WTC11 (cell line): ENCODE measurements around the gene TPPP3. TPM values are rescaled to one million over a fixed set of nuclear protein-coding genes. Genes with fewer than 3 reads are reported as not detected.
A peak's percentile ranks its signal among the peaks of the same experiment; 100 is the strongest.

Experiments used
- ATAC-seq: fragments of 200-7000 bp; cut with Tn5 transposase; 2 replicates; pipeline ENCODE4 v1.10.0; 2021; ENCODE audit warnings: mild to moderate bottlenecking, moderate library complexity
- CTCF ChIA-PET: fragments of 300-600 bp; sonication (Branson Sonifier 250); formaldehyde crosslinking; loops from one replicate; lab custom pipeline; 2021; ENCODE audit warnings: antibody characterized with exemption; lab: Charles Lee
- POLR2A ChIA-PET: fragments of 350-600 bp; sonication (Branson Sonifier 250); formaldehyde crosslinking; loops from one replicate; lab custom pipeline; 2021; ENCODE audit warnings: antibody characterized with exemption; lab: Charles Lee
- DNase-seq: peaks from one replicate; pipeline ENCODE4 v3.0.0; 2021; ENCODE audit warnings: low spot score
- H3K27ac Mint-ChIP-seq: 2 replicates; pipeline ENCODE4 v1.8.0; 2021; ENCODE audit warnings: mixed read lengths
- H3K27me3 Mint-ChIP-seq: 2 replicates; pipeline ENCODE4 v1.8.0; 2021; ENCODE audit warnings: low read depth, mild to moderate bottlenecking, moderate library complexity, mixed read lengths
- H3K36me3 Mint-ChIP-seq: 2 replicates; pipeline ENCODE4 v1.8.0; 2021; ENCODE audit warnings: mixed read lengths
- H3K4me1 Mint-ChIP-seq: 2 replicates; pipeline ENCODE4 v1.8.0; 2022; ENCODE audit warnings: mixed read lengths
- H3K4me3 Mint-ChIP-seq: 2 replicates; pipeline ENCODE4 v1.8.0; 2021; ENCODE audit warnings: mild to moderate bottlenecking, moderate library complexity, mixed read lengths
- H3K9me3 Mint-ChIP-seq: 2 replicates; pipeline ENCODE4 v1.8.0; 2021; ENCODE audit warnings: mixed read lengths
- ATF1 ChIP-seq: sonication (generic); formaldehyde crosslinking; IDR thresholded peaks from 2 replicates; pipeline ENCODE4 v1.8.1; 2023; ENCODE audit warnings: mild to moderate bottlenecking, moderate library complexity, missing genetic modification reagents
- ETV6 ChIP-seq: sonication (generic); formaldehyde crosslinking; IDR thresholded peaks from 2 replicates; pipeline ENCODE4 v1.8.1; 2022; ENCODE audit warnings: mild to moderate bottlenecking, missing genetic modification reagents
- GABPB1 ChIP-seq: sonication (generic); formaldehyde crosslinking; IDR thresholded peaks from 2 replicates; pipeline ENCODE4 v1.8.1; 2023; ENCODE audit warnings: mild to moderate bottlenecking, missing genetic modification reagents
- HMGA2 ChIP-seq: fragments of 250-450 bp; sonication (Bioruptor Pico); IDR thresholded peaks from 2 replicates; pipeline ENCODE4 v1.4.0; 2021; ENCODE audit warnings: mild to moderate bottlenecking, moderate library complexity
- JAZF1 ChIP-seq: fragments of 250-450 bp; sonication (Bioruptor Pico); IDR thresholded peaks from 2 replicates; pipeline ENCODE4 v1.9.0; 2021; ENCODE audit warnings: moderate library complexity, mild to moderate bottlenecking, inconsistent platforms
- NFE2L1 ChIP-seq: sonication (generic); formaldehyde crosslinking; IDR thresholded peaks from 2 replicates; pipeline ENCODE4 v1.8.1; 2023; ENCODE audit warnings: missing genetic modification reagents
- PREB ChIP-seq: sonication (generic); formaldehyde crosslinking; IDR thresholded peaks from 2 replicates; pipeline ENCODE4 v1.8.1; 2022; ENCODE audit warnings: mild to moderate bottlenecking, missing genetic modification reagents, moderate library complexity, borderline replicate concordance
- RORB ChIP-seq: fragments of 250-450 bp; sonication (Bioruptor Pico); IDR thresholded peaks from 2 replicates; pipeline ENCODE4 v1.9.0; 2021; ENCODE audit warnings: mild to moderate bottlenecking
- SP1 ChIP-seq: sonication (generic); formaldehyde crosslinking; conservative IDR thresholded peaks from 2 replicates; pipeline ENCODE4 v1.8.1; 2022; ENCODE audit warnings: missing genetic modification reagents
- TCF7 ChIP-seq: sonication (generic); formaldehyde crosslinking; IDR thresholded peaks from 2 replicates; pipeline ENCODE4 v1.8.0; 2022; ENCODE audit warnings: mild to moderate bottlenecking, low read depth, missing genetic modification reagents, moderate library complexity
- TEAD1 ChIP-seq: sonication (generic); formaldehyde crosslinking; IDR thresholded peaks from 2 replicates; pipeline ENCODE4 v1.8.0; 2022; ENCODE audit warnings: mild to moderate bottlenecking, missing genetic modification reagents
- TEAD4 ChIP-seq: sonication (generic); formaldehyde crosslinking; IDR thresholded peaks from 2 replicates; pipeline ENCODE4 v1.8.0; 2022; ENCODE audit warnings: mild to moderate bottlenecking, missing genetic modification reagents
- ZBTB21 ChIP-seq: sonication (generic); formaldehyde crosslinking; IDR thresholded peaks from 2 replicates; pipeline ENCODE4 v1.8.1; 2023; ENCODE audit warnings: mild to moderate bottlenecking, missing genetic modification reagents, borderline replicate concordance
- ZMAT4 ChIP-seq: fragments of 250-450 bp; sonication (Bioruptor Pico); IDR thresholded peaks from 2 replicates; pipeline ENCODE4 v1.9.0; 2021; ENCODE audit warnings: mild to moderate bottlenecking
- ZNF281 ChIP-seq: sonication (generic); formaldehyde crosslinking; IDR thresholded peaks from 2 replicates; pipeline ENCODE4 v1.8.0; 2023; ENCODE audit warnings: mild to moderate bottlenecking, missing genetic modification reagents
- ZNF416 ChIP-seq: fragments of 250-450 bp; sonication (Bioruptor Pico); IDR thresholded peaks from 2 replicates; pipeline ENCODE4 v1.9.0; 2021; ENCODE audit warnings: mild to moderate bottlenecking, inconsistent platforms
- ZNF512 ChIP-seq: sonication (generic); formaldehyde crosslinking; IDR thresholded peaks from 2 replicates; pipeline ENCODE4 v1.8.1; 2022; ENCODE audit warnings: missing genetic modification reagents, borderline replicate concordance
- total RNA-seq: library from RNA; stranded (reverse); gene quantifications from 3 replicates; pipeline ENCODE4 v1.2.3, GENCODE V29; 2021
- TF ChIP-seq, protein P1 (sequence below): fragments of 250-450 bp; sonication (Bioruptor Pico); IDR thresholded peaks from 2 replicates; pipeline ENCODE4 v1.9.0; 2021; ENCODE audit warnings: mild to moderate bottlenecking
- TF ChIP-seq, protein P2 (sequence below): sonication (generic); formaldehyde crosslinking; IDR thresholded peaks from 2 replicates; pipeline ENCODE4 v1.8.0; 2023; ENCODE audit warnings: missing genetic modification reagents
- TF ChIP-seq, protein P3 (sequence below): sonication (generic); formaldehyde crosslinking; IDR thresholded peaks from 2 replicates; pipeline ENCODE4 v1.8.0; 2022; ENCODE audit warnings: mild to moderate bottlenecking, missing genetic modification reagents
- TF ChIP-seq, protein P4 (sequence below): sonication (generic); formaldehyde crosslinking; IDR thresholded peaks from 2 replicates; pipeline ENCODE4 v1.8.1; 2023; ENCODE audit warnings: mild to moderate bottlenecking, missing genetic modification reagents
- TF ChIP-seq, protein P5 (sequence below): sonication (generic); formaldehyde crosslinking; IDR thresholded peaks from 2 replicates; pipeline ENCODE4 v1.8.0; 2022; ENCODE audit warnings: mild to moderate bottlenecking, missing genetic modification reagents

The TPPP3 gene
- total RNA-seq, 1 experiment from 2014 or later = 0.74 TPM

DNA sequence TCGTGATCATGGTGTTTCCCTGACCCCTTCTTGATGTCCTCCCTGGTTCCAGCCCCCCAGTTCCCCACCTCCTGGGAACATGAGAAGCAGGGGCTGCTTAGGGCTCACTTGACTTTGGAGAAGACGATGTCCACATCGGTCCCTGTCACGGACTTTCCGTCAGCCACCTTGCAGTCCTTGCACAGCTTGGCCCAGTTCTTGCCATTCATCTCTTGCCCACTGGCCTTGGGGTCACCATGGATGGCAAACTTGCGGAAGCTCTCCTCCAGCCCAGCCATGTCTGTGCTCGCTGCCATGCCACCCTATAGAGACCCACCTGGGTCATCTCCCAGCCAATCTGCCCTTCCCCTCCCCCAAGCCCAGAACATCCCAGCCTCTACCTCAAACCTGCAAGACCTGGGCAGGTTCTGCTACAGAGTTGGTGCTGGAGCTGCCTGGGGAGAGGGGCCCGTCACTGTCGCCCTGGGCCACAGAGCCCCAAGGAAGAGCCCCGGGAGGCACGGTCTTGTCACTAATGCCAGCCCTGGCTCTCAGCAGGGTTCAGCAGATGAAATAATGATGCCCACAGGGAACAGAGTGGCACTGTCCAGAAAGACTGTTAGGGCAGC lies 2.4 kb downstream of the TPPP3 start (continued):
- TF ChIP-seq ZNF281 (CRISPR knock-in tag) (no peak), TCF7 (CRISPR knock-in tag) (no peak), HMGA2 (CRISPR knock-in tag) (no peak), NFE2L1 (no peak), SP1 (no peak), ZMAT4 (CRISPR knock-in tag) (no peak)
- TF ChIP-seq, protein P1, sequence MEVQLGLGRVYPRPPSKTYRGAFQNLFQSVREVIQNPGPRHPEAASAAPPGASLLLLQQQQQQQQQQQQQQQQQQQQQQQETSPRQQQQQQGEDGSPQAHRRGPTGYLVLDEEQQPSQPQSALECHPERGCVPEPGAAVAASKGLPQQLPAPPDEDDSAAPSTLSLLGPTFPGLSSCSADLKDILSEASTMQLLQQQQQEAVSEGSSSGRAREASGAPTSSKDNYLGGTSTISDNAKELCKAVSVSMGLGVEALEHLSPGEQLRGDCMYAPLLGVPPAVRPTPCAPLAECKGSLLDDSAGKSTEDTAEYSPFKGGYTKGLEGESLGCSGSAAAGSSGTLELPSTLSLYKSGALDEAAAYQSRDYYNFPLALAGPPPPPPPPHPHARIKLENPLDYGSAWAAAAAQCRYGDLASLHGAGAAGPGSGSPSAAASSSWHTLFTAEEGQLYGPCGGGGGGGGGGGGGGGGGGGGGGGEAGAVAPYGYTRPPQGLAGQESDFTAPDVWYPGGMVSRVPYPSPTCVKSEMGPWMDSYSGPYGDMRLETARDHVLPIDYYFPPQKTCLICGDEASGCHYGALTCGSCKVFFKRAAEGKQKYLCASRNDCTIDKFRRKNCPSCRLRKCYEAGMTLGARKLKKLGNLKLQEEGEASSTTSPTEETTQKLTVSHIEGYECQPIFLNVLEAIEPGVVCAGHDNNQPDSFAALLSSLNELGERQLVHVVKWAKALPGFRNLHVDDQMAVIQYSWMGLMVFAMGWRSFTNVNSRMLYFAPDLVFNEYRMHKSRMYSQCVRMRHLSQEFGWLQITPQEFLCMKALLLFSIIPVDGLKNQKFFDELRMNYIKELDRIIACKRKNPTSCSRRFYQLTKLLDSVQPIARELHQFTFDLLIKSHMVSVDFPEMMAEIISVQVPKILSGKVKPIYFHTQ (CRISPR knock-in tag) = no peak

- peak overlapping the region; percentile 84; the same call in 1 of the 2 replicates for H3K27ac Mint-ChIP-seq
- no peak overlapping the region for H3K4me3 Mint-ChIP-seq
- H3K27me3 Mint-ChIP-seq = peaks cover 52% of the 10 kb centered on the region
- peaks cover 19% of the 10 kb centered on the region for H3K4me1 Mint-ChIP-seq
- POLR2A ChIA-PET = no interaction called here
- no peak for DNase-seq
- H3K36me3 Mint-ChIP-seq = no peaks in the 10 kb centered on the region
- CTCF ChIA-PET = interaction anchor here (0.6 to 5.1 kb wide), 6 partner anchors 9 to 130 kb away, joined by 3 to 44 read pairs (median 4); partner anchors contain the start of genes KCTD19 and LRRC36
- no peak for ATAC-seq
- H3K9me3 Mint-ChIP-seq = no peaks in the 10 kb centered on the region
- no peak for TF ChIP-seq TEAD4 (CRISPR knock-in tag)
- TF ChIP-seq ZNF512 (CRISPR knock-in tag) = no peak
- TF ChIP-seq HMGA2 (CRISPR knock-in tag) = no peak
- no peak for TF ChIP-seq TEAD1 (CRISPR knock-in tag)
- TF ChIP-seq, protein P2, sequence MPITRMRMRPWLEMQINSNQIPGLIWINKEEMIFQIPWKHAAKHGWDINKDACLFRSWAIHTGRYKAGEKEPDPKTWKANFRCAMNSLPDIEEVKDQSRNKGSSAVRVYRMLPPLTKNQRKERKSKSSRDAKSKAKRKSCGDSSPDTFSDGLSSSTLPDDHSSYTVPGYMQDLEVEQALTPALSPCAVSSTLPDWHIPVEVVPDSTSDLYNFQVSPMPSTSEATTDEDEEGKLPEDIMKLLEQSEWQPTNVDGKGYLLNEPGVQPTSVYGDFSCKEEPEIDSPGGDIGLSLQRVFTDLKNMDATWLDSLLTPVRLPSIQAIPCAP (CRISPR knock-in tag) = no peak
- TF ChIP-seq, protein P3, sequence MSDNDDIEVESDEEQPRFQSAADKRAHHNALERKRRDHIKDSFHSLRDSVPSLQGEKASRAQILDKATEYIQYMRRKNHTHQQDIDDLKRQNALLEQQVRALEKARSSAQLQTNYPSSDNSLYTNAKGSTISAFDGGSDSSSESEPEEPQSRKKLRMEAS (CRISPR knock-in tag) = no peak
- no peak for TF ChIP-seq GABPB1
- TF ChIP-seq, protein P4, sequence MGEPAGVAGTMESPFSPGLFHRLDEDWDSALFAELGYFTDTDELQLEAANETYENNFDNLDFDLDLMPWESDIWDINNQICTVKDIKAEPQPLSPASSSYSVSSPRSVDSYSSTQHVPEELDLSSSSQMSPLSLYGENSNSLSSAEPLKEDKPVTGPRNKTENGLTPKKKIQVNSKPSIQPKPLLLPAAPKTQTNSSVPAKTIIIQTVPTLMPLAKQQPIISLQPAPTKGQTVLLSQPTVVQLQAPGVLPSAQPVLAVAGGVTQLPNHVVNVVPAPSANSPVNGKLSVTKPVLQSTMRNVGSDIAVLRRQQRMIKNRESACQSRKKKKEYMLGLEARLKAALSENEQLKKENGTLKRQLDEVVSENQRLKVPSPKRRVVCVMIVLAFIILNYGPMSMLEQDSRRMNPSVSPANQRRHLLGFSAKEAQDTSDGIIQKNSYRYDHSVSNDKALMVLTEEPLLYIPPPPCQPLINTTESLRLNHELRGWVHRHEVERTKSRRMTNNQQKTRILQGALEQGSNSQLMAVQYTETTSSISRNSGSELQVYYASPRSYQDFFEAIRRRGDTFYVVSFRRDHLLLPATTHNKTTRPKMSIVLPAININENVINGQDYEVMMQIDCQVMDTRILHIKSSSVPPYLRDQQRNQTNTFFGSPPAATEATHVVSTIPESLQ (CRISPR knock-in tag) = no peak
- TF ChIP-seq TCF7 (CRISPR knock-in tag) = no peak
- TF ChIP-seq PREB (CRISPR knock-in tag) = no peak
- TF ChIP-seq JAZF1 (CRISPR knock-in tag) = no peak
- no peak for TF ChIP-seq ATF1
- TF ChIP-seq RORB (CRISPR knock-in tag) = no peak
- TF ChIP-seq ZNF416 (CRISPR knock-in tag) = no peak
- TF ChIP-seq ZBTB21 (CRISPR knock-in tag) = no peak
- TF ChIP-seq ETV6 (CRISPR knock-in tag) = no peak
- TF ChIP-seq, protein P5, sequence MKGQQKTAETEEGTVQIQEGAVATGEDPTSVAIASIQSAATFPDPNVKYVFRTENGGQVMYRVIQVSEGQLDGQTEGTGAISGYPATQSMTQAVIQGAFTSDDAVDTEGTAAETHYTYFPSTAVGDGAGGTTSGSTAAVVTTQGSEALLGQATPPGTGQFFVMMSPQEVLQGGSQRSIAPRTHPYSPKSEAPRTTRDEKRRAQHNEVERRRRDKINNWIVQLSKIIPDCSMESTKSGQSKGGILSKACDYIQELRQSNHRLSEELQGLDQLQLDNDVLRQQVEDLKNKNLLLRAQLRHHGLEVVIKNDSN (CRISPR knock-in tag) = no peak
These were observed 3.1 kb downstream of the TPPP3 start for GRCh38 chr16:67389911-67390815.
